COLO829 (cell line): Measurements from ENCODE around the gene SH3PXD2A.
A peak's percentile ranks its signal among the peaks of the same experiment; 100 is the strongest.

Experiments
- DNase-seq: peaks from one replicate; pipeline ENCODE4 v3.0.0; 2012; ENCODE audit warnings: low spot score

Gene SH3PXD2A

GRCh38 chr10:103562383-103562782, 293.0 kb downstream of the SH3PXD2A start:
- no peak for DNase-seq

- no peak for DNase-seq
Measured at GRCh38 chr10:103560886-103561285, 294.5 kb downstream of the SH3PXD2A start.

GRCh38 chr10:103559776-103560175, 295.6 kb downstream of the SH3PXD2A start:
- no peak for DNase-seq

DNA sequence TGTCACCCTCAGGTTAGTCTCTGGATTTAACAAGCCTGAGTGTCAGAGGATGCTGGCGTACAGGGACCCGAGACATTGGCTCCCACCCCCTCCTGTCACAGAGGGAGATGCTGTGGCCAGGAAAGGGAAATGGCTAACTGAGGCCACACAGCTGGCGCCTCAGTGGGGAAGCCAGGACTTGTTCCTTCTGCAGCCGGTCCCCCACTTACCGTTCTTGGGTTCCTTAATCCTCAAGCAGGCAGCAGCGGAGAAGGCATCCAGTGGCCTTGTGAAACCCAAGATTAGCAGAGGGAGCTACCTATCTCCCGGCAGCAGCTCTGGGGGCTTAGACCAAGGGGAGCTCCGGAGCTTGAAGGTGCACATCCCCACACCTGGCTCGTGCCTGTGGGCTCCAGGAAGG, 296.5 kb downstream of the SH3PXD2A start:
- DNase-seq = no peak

DNA sequence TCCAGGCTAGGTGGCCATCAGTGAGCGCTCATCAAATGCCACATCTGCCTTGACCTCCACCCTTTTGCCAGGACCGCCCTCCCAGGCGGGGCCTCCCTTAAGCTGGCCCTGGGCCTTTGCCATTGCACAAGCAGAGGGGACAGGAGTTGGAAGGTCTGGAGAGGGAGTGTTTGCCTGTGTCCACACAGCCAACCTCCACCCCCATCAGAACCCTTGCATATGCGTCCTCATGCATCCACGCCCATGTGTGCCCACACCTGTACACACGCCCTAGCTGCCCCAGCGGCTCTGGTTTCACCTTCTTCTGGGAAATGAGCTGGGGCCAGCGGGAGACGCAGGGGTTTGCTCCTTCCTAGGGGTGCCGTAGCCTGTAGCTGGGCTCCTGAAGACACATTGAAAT, 297.9 kb downstream of the SH3PXD2A start:
- DNase-seq = no peak

DNA sequence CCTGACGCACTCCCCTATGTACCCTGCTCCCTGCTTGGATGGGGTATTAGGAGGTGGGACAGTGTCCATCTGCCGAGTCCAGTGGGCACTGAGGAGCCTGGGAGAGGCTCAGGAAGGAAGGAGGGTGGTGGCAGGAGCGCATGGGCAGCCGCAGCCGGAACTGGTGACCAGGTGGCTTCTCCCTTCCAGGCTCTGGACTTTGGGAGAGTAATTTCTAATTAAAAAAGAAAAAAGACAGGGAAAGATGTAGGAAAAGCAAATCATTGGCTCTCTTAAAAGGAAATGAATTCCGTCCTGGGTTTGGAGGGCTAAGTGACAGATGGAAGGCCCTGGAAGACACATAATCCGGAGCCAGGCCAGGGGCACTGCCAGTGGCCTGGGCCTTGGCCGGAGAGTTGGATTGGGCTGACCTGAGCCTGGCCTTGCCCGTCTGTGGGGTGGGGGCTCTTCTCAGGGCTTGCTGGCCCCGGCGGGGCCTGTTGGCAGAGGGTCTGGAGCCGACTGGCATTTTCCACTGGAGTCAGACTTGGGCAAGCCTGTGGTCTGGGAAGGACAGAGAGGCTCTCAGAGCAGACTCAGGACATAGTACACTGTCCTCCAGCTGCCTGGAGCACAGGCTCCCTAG, 298.9 kb downstream of the SH3PXD2A start:
- DNase-seq = no peak

GRCh38 chr10:103555712-103556111, 299.7 kb downstream of the SH3PXD2A start:
- DNase-seq = no peak

GRCh38 chr10:103555325-103555649, 300.1 kb downstream of the SH3PXD2A start:
- no peak for DNase-seq

GRCh38 chr10:103554488-103555324, 300.7 kb downstream of the SH3PXD2A start:
- DNase-seq = peak; percentile 36

DNA sequence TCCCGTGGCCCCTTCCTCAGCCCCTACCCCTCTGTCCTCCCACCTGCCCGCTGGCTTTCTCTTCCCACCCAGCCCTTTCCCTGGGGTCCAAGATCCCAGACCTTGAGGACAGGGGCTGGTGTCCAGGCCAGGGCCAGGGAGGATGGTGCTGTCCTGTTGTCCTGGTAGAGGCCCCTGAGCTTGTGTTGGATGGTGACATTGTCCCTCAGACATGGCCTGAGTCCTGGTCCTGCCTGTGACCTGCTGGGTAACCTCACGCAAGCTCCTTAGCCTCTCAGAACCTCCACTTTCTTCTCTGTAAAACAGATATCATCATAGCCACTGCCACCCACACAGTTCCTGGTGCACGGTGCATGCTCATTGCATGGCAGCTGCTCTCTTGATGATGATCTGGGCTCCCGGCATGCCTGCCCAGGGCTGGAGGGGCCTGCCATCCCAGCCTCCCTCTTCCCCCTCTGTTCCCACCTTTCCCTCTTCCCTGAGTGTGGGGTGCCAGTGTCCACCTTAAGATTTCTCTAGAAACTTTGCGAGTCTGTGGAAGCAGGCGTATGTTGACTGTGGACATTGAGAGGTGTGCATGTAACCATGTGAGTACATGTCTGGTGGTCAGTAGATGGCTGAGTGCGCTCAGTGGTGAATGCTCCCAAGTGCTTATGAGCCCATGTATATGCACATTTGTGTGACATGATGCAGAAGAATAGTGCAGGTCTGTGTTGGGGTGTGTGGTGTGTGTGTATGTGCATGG, 301.5 kb downstream of the SH3PXD2A start:
- no peak for DNase-seq

- no peak for DNase-seq
Measured at GRCh38 chr10:103552856-103553742, 302.3 kb downstream of the SH3PXD2A start.

DNA sequence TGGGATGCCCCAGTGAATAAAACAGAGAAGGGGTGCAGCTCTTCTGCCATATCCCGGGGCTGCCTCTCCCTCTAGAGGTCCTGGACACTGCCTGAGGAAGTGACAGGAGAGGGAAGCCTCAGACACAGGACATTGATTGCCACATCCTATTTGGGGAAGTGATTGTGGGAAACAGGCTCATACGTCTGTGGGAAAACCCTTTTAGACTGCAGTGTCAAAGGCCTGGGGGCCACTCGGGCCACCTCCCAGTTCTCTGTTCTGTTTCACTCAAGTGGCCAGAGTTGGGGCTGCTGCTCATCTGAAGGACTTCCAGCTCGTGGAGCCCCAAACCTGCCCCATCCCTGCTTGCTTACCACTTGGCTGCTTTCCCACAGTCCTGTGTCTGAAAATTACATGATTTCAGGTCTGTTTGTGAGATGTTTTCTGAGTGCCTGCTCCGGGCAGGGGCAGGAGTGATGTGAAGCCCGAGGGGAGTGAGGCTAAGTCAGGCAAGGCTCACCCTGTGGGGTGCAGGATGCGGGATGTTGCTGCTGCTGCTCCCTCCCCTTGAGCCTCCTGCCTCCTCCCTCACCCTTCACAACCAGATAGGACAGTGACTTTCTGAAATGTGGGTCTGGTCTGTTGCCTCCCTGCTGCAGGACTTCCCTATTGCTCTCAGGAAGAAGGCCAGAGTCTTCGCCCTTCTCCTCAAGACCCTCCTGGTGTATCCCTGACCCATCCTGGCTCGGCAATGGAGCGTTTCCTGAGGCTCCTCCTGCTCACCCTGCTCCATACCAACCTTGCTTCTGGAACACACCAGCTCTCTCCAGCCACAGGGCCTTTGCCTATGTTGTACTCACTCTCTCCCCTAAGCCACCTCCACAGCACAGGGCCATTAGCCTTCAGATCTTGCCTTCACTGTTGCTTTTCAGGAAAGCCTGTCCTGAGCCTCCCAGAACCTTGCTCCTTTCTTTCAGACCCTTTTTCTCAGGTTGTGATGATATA, 303.5 kb downstream of the SH3PXD2A start:
- no peak for DNase-seq

- no peak for DNase-seq
Measured at GRCh38 chr10:103550229-103550628, 305.1 kb downstream of the SH3PXD2A start.

GRCh38 chr10:103549349-103549685, 306.1 kb downstream of the SH3PXD2A start:
- DNase-seq = no peak

GRCh38 chr10:103548581-103549348, 306.6 kb downstream of the SH3PXD2A start:
- DNase-seq = no peak

GRCh38 chr10:103548006-103548405, 307.4 kb downstream of the SH3PXD2A start:
- no peak for DNase-seq

DNA sequence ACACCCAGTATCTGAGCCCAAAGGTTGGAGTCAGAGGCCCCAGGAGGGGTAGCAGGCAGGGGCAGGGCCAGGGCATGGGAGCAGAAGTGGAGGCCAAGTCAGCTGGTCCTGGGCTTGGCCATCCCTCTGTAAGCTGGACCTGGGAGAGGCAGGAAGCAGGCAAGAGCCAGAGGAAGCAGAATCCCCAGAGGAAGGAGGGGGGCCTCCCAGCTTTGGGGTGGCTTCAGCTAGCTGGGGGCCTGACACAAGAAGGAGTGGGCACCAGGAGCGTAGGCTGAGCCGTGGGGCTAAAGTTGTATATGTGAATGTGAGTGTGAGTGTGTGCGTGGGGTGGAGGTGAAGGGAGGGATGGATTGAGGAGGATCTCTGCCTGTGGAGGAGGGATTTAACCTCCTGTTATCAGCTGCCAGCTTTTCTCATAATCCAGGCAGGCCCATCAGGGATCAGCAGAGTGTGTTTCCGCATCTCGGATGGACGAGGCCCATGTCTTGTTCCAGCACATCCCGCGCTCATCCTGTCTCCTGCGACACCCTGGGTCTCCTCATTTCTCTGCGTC, 307.9 kb downstream of the SH3PXD2A start:
- DNase-seq = no peak

- DNase-seq = no peak
Measured at GRCh38 chr10:103546401-103546800, 309.0 kb downstream of the SH3PXD2A start.

- no peak for DNase-seq
Measured at GRCh38 chr10:103545771-103546281, 309.6 kb downstream of the SH3PXD2A start.

DNA sequence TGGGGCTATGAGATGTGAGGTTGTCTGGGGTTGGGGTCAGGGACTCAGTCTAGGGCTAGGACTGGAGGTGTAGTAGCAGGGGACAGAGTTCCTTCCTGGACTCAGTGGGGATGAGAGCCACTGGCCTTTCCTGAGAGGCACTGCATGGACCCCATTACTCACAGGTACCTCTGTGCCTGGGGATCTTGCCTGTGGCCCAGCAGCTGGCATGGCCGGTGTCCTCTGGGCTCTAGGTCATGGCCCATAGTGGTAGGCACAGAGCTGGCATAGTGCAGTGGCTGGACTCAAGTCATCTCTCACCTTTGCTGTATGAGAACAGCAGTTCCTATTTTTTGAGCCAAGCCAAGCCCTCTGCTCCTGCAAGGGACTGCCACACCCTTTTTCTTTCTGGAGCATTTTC, 310.0 kb downstream of the SH3PXD2A start:
- no peak for DNase-seq
